Karpas-422 (cell line): ENCODE data around the gene TASP1. TPM values are rescaled to one million over a fixed set of nuclear protein-coding genes. Genes with fewer than 3 reads are reported as not detected.
"Not testable (repeated sequence)": the region's sequence is repeated elsewhere in the genome, so short reads cannot be mapped to it uniquely, and the experiment has no call there.

Source experiments
- DNase-seq: peaks from one replicate; pipeline ENCODE4 v3.0.0-alpha.2; 2015
- H2AFZ ChIP-seq: fragments of 200-600 bp; sonication (generic); 2 replicates; pipeline ENCODE4 v1.6.1; 2014; ENCODE audit warnings: antibody characterized with exemption, low read length, mixed read lengths
- H3K27ac ChIP-seq: fragments of 200-600 bp; sonication (generic); 2 replicates; pipeline ENCODE4 v1.5.1; 2014; ENCODE audit warnings: mild to moderate bottlenecking, low read length, moderate library complexity
- H3K27me3 ChIP-seq: fragments of 200-600 bp; sonication (generic); 2 replicates; pipeline ENCODE4 v1.6.1; 2014; ENCODE audit warnings: low read length, mixed read lengths
- H3K36me3 ChIP-seq: fragments of 200-600 bp; sonication (generic); 2 replicates; pipeline ENCODE4 v1.6.1; 2014; ENCODE audit warnings: low read length, mixed read lengths; ENCODE audit not compliant: insufficient read depth
- H3K4me1 ChIP-seq: fragments of 200-600 bp; sonication (generic); 2 replicates; pipeline ENCODE4 v1.6.1; 2014; ENCODE audit warnings: mild to moderate bottlenecking, low read length, mixed read lengths
- H3K4me2 ChIP-seq: fragments of 200-600 bp; sonication (generic); 2 replicates; pipeline ENCODE4 v1.6.1; 2014; ENCODE audit warnings: low read length, low read depth, mild to moderate bottlenecking; ENCODE audit not compliant: poor library complexity, severe bottlenecking
- H3K4me3 ChIP-seq: fragments of 200-600 bp; sonication (generic); 2 replicates; pipeline ENCODE4 v1.5.1; 2014; ENCODE audit warnings: mild to moderate bottlenecking, antibody characterized with exemption, low read length, mixed read lengths
- H3K79me2 ChIP-seq: fragments of 200-600 bp; sonication (generic); 2 replicates; pipeline ENCODE4 v1.6.1; 2014; ENCODE audit warnings: mild to moderate bottlenecking, low read length, mixed read lengths
- H3K9ac ChIP-seq: fragments of 200-600 bp; sonication (generic); 2 replicates; pipeline ENCODE4 v1.6.0; 2014; ENCODE audit warnings: low read length
- H3K9me2 ChIP-seq: fragments of 200-600 bp; sonication (generic), shearing (Covaris generic); replicated peaks from 2 replicates; pipeline ENCODE4 v1.6.0; 2014; ENCODE audit warnings: mild to moderate bottlenecking, low read length, moderate library complexity; ENCODE audit not compliant: insufficient read depth
- H3K9me3 ChIP-seq: fragments of 300-700, 200-600 bp; sonication (generic); 2 replicates; pipeline ENCODE4 v1.6.1; 2014; ENCODE audit warnings: low read length, mixed read lengths
- H4K20me1 ChIP-seq: fragments of 200-600 bp; sonication (generic); 2 replicates; pipeline ENCODE4 v1.6.1; 2014; ENCODE audit warnings: mild to moderate bottlenecking, antibody characterized with exemption, low read length, low read depth; ENCODE audit not compliant: insufficient read depth
- total RNA-seq: library from RNA; depleted of rRNA; stranded (reverse); fragments of >200 nt; shearing (Covaris generic); gene quantifications from 2 replicates; pipeline ENCODE4 v1.2.3, GENCODE V29; 2014; ENCODE audit warnings: low replicate concordance

The TASP1 gene
- total RNA-seq, 1 experiment from 2014 or later: 13.6 TPM

DNA sequence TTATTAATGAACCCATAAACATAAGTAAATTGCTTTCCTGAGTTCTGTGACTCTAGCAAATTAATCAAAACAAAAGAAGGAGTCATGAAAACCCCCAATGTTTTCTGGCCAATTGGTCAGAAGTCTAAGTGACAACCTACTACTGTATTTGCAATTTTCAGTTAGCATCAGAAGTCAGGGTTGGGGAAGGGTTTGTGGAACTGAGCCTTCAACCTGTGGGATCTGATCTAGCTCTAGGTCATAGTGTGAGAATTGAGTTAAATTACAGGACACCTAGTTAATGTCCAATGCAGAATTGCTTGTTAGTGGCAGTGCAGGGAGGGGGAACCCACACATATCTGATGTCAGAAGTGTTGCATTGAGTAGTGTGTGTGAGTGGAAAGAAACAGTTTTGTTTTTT, 275.3 kb downstream of the TASP1 start:
- Histone ChIP-seq H4K20me1 (no peaks in the 10 kb centered on the region), H2AFZ (no peak overlapping the region), H3K4me2 (no peak overlapping the region), H3K27me3 (no peaks in the 10 kb centered on the region), H3K79me2 (no peaks in the 10 kb centered on the region), H3K27ac (no peak overlapping the region), H3K9me3 (no peaks in the 10 kb centered on the region), H3K36me3 (no peaks in the 10 kb centered on the region), H3K4me1 (no peaks in the 10 kb centered on the region), H3K9me2 (no peaks in the 10 kb centered on the region), H3K4me3 (no peak overlapping the region), H3K9ac (no peak overlapping the region)
- DNase-seq: no peak

DNA sequence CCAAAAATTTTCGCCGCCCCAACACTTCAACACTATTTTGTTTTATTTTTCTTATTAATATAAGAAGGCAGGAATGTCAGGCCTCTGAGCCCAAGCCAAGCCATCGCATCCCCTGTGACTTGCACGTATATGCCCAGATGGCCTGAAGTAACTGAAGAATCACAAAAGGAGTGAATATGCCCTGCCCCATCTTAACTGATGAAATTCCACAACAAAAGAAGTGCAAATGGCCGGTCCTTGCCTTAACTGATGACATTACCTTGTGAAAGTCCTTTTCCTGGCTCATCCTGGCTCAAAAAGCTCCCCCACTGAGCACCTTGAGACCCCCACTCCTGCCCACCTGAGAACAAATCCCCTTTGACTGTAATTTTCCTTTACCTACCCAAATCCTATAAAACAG, 276.6 kb downstream of the TASP1 start:
- not testable (repeated sequence) for H3K4me3 ChIP-seq, DNase-seq, H2AFZ ChIP-seq, H3K27ac ChIP-seq, H3K4me1 ChIP-seq, H3K9ac ChIP-seq, H3K9me3 ChIP-seq, H3K4me2 ChIP-seq, H4K20me1 ChIP-seq, H3K27me3 ChIP-seq, H3K9me2 ChIP-seq, H3K79me2 ChIP-seq, H3K36me3 ChIP-seq

DNA sequence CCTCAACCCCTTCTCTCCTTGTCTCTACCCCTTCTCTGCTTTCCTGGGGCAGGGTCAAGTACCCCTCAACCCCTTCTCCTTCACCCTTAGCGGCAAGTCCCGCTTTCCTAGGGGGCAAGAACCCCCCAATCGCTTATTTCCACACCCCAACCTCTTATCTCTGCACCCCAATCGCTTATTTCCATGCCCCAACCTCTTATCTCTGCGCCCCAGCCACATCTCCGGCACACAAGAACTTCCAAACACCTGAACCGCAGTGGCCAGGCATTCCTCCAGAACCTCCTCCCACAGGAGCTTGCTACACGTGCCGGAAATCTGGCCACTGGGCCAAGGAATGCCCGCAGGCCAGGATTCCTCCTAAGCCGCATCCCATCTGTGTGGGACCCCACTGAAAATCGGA, 279.8 kb downstream of the TASP1 start:
- not testable (repeated sequence) for H2AFZ ChIP-seq, H3K9me2 ChIP-seq, H4K20me1 ChIP-seq, H3K9me3 ChIP-seq, DNase-seq, H3K27ac ChIP-seq, H3K4me2 ChIP-seq, H3K36me3 ChIP-seq, H3K9ac ChIP-seq, H3K4me1 ChIP-seq, H3K4me3 ChIP-seq, H3K27me3 ChIP-seq, H3K79me2 ChIP-seq

DNA sequence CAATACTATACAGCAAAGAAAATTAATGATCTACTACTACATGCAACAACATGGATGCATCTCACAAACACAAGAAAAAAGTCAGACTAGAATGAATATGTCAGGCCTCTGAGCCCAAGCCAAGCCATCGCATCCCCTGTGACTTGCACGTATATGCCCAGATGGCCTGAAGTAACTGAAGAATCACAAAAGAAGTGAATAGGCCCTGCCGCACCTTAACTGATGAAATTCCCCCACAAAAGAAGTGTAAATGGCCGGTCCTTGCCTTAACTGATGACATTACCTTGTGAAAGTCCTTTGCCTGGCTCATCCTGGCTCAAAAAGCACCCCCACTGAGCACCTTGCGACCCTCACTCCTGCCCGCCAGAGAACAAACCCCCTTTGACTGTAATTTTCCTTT, 280.9 kb downstream of the TASP1 start:
- not testable (repeated sequence) for H2AFZ ChIP-seq, H4K20me1 ChIP-seq, H3K79me2 ChIP-seq, H3K27me3 ChIP-seq, H3K36me3 ChIP-seq, DNase-seq, H3K4me1 ChIP-seq, H3K4me2 ChIP-seq, H3K9ac ChIP-seq, H3K9me3 ChIP-seq, H3K4me3 ChIP-seq, H3K9me2 ChIP-seq, H3K27ac ChIP-seq

DNA sequence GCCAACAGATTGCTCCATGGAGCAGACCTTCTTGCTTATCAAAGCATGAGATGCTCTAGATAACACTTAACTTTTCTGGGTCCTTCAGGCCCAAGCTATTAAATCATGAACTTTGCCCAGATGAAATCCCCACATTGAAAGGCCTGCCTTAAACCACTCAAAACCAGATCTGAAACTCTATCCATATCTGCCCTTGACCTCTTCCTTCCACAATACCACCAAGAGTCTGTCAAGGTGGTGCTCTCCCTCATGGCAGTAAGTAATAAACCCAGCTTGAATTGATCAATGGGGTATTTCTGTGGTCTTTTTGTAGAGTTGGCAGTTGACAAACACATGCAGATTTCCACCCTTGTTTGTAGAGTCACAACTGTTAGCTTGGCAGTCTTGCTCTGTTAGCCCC, 282.1 kb downstream of the TASP1 start:
- no peak overlapping the region for H3K4me3 ChIP-seq
- no peaks in the 10 kb centered on the region for H3K4me1 ChIP-seq
- H4K20me1 ChIP-seq: no peaks in the 10 kb centered on the region
- H3K36me3 ChIP-seq: no peaks in the 10 kb centered on the region
- H3K27ac ChIP-seq: no peak overlapping the region
- H3K9me2 ChIP-seq: no peaks in the 10 kb centered on the region
- no peaks in the 10 kb centered on the region for H3K79me2 ChIP-seq
- H3K9me3 ChIP-seq: no peaks in the 10 kb centered on the region
- H2AFZ ChIP-seq: no peak overlapping the region
- DNase-seq: no peak
- H3K9ac ChIP-seq: no peak overlapping the region
- H3K27me3 ChIP-seq: no peaks in the 10 kb centered on the region
- no peak overlapping the region for H3K4me2 ChIP-seq

DNA sequence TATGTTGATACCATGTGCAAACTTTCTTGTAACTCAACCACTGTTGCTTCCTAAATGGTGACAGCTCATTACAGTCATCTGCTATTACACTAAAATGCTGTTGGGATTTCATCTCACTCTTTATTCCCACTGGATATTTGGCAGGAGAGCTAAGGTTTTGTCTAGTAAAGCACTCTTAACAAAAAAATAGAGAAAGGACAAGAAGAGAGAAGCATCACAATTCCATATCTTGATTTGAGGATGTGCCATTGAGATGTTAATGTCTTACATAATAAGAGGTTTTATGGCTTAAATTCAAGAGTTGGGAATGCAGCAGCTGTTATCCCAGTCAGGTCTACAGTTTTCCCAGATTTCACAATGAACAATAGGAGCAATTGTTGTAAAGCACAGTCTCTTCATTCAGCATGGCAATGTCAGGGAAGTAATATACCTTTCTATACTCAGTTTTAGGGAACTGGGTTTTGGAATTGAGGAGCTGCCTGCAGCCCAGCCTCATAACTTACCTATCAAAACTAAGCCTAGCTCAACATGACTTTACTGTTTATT, 282.7 kb downstream of the TASP1 start:
- Histone ChIP-seq H3K36me3 (no peaks in the 10 kb centered on the region), H3K4me2 (no peak overlapping the region), H3K9ac (no peak overlapping the region), H3K4me1 (no peaks in the 10 kb centered on the region), H3K79me2 (no peaks in the 10 kb centered on the region), H3K9me3 (no peaks in the 10 kb centered on the region), H2AFZ (no peak overlapping the region), H3K4me3 (no peak overlapping the region), H3K27ac (no peak overlapping the region), H3K27me3 (no peaks in the 10 kb centered on the region), H4K20me1 (no peaks in the 10 kb centered on the region), H3K9me2 (no peaks in the 10 kb centered on the region)
- no peak for DNase-seq

DNA sequence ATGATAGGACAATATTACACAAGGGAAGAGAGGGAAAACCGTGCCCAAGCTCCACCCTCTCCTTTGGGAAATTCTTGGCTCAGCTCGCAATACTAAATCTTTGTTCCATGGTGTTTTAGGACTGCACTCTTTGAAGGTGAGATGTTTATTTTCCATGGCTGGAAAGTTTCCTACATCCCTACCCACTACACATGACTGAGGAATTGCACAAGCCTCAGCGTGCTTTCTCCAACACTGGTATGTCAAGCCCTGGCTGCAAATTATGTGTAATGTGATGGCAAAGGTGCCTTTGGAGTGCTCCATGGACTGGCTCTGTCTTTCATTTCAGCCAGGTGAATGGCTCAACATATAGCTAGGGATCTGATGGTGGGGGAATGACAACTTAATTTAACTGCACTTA, 283.3 kb downstream of the TASP1 start:
- H4K20me1 ChIP-seq: no peaks in the 10 kb centered on the region
- H3K4me1 ChIP-seq: no peaks in the 10 kb centered on the region
- no peaks in the 10 kb centered on the region for H3K9me3 ChIP-seq
- no peak overlapping the region for H3K9ac ChIP-seq
- no peak overlapping the region for H3K27ac ChIP-seq
- no peak overlapping the region for H3K4me3 ChIP-seq
- no peaks in the 10 kb centered on the region for H3K27me3 ChIP-seq
- H3K36me3 ChIP-seq: no peaks in the 10 kb centered on the region
- no peak overlapping the region for H2AFZ ChIP-seq
- H3K9me2 ChIP-seq: no peaks in the 10 kb centered on the region
- no peaks in the 10 kb centered on the region for H3K79me2 ChIP-seq
- no peak overlapping the region for H3K4me2 ChIP-seq
- DNase-seq: no peak

DNA sequence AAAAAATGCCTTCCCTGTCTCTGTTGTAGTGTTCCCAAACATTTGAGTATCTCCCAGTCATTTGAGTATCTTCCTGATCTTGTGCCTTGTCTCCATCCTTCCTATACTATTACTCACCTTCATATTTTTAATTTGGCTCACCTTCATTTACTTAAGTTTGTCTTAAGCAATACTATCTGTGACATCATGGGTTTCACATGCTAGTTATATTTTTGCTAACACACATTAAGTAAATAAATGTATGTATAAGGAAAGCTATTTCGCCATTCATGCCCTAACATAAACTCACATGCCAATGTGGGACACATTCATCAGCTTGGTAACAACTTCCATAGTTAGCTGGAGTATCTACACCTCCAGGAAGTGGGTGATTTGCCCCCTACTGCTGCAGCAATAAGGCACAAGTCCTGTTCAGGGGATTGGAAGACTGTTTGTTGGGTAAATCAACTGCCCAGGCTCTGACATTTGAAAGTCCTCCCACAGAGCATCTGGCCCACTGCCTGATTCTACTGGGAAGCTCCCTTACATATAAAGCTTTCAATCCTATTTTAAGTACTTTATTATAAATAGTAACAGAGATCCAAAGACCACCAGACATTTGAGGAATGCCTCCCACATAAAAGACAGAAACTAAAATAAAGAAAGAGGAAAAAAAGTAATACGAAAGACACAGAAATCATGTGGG, 285.3 kb downstream of the TASP1 start:
- Histone ChIP-seq H3K27me3 (no peaks in the 10 kb centered on the region), H3K4me1 (no peaks in the 10 kb centered on the region), H3K9me3 (no peaks in the 10 kb centered on the region), H3K79me2 (no peaks in the 10 kb centered on the region), H3K4me3 (no peak overlapping the region), H4K20me1 (no peaks in the 10 kb centered on the region), H3K36me3 (no peaks in the 10 kb centered on the region), H2AFZ (no peak overlapping the region), H3K9me2 (no peaks in the 10 kb centered on the region), H3K9ac (no peak overlapping the region), H3K27ac (no peak overlapping the region), H3K4me2 (no peak overlapping the region)
- no peak for DNase-seq
